Superior temporal gyrus (tissue), 1 donor: Measurements from ENCODE around the gene TMEM63A.
"Not testable (repeated sequence)": the region's sequence is repeated elsewhere in the genome, so short reads cannot be mapped to it uniquely, and the experiment has no call there.

ENCODE experiments used
- DNase-seq: peaks from one replicate; pipeline ENCODE4 v3.0.0-alpha.2; 2016; ENCODE audit errors: extremely low spot score

Gene TMEM63A

DNA sequence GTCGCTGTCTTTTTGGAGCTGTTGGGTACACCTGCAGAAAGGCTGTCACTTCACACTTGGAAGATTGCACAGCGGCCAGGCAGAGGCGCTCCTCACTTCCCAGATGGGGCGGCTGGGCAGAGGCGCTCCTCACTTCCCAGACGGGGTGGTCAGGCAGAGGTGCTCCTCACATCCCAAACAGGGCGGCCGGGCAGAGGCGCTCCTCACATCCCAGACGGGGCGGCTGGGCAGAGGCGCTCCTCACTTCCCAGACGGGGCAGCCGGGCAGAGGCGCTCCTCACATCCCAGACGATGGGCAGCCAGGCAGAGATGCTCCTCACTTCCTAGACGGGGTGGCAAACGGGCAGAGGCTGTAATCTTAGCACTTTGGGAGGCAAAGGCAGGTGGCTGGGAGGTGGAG is 86.1 kb downstream of the TMEM63A start:
- not testable (repeated sequence) for DNase-seq
